GM19238 (cell line): ENCODE measurements around the gene ARL4A.

ENCODE experiments used
- DNase-seq: peaks from one replicate; pipeline ENCODE4 v3.0.0; 2011; ENCODE audit warnings: low spot score; ENCODE audit not compliant: insufficient read length

The ARL4A gene

GRCh38 chr7:12701433-12701832 lies 14.0 kb downstream of the ARL4A start:
- no peak for DNase-seq

- DNase-seq, result no peak
Observed at GRCh38 chr7:12703881-12704280, 16.4 kb downstream of the ARL4A start.

GRCh38 chr7:12705878-12706277 lies 18.4 kb downstream of the ARL4A start:
- no peak for DNase-seq

GRCh38 chr7:12706900-12707536 lies 19.6 kb downstream of the ARL4A start:
- DNase-seq, result no peak

GRCh38 chr7:12708314-12708713 lies 20.9 kb downstream of the ARL4A start:
- no peak for DNase-seq

GRCh38 chr7:12709726-12710502 lies 22.5 kb downstream of the ARL4A start:
- DNase-seq, result no peak

GRCh38 chr7:12711124-12711523 lies 23.7 kb downstream of the ARL4A start:
- no peak for DNase-seq

- DNase-seq, result no peak
Observed at GRCh38 chr7:12712236-12712635, 24.8 kb downstream of the ARL4A start.

- DNase-seq, result no peak
Observed at GRCh38 chr7:12713625-12714378, 26.4 kb downstream of the ARL4A start.

- no peak for DNase-seq
Observed at GRCh38 chr7:12714379-12714737, 26.9 kb downstream of the ARL4A start.

- no peak for DNase-seq
Observed at GRCh38 chr7:12715372-12716133, 28.1 kb downstream of the ARL4A start.

- no peak for DNase-seq
Observed at GRCh38 chr7:12716134-12716681, 28.8 kb downstream of the ARL4A start.

- DNase-seq, result no peak
Observed at GRCh38 chr7:12716722-12717121, 29.3 kb downstream of the ARL4A start.

GRCh38 chr7:12719141-12719919 lies 31.9 kb downstream of the ARL4A start:
- no peak for DNase-seq

GRCh38 chr7:12719981-12720865 lies 32.8 kb downstream of the ARL4A start:
- DNase-seq, result no peak

- no peak for DNase-seq
Observed at GRCh38 chr7:12721286-12721830, 33.9 kb downstream of the ARL4A start.

GRCh38 chr7:12722136-12722535 lies 34.7 kb downstream of the ARL4A start:
- no peak for DNase-seq

- DNase-seq, result no peak
Observed at GRCh38 chr7:12722636-12723605, 35.5 kb downstream of the ARL4A start.
